Activated T-cell treated with anti-CD3 and anti-CD28 coated beads for 24 hours (primary cell): ENCODE measurements around the gene CA10.

Source experiments
- DNase-seq: peaks from one replicate; pipeline ENCODE4 v3.0.0-alpha.2; 2020; ENCODE audit warnings: low read depth

CA10 gene

DNA sequence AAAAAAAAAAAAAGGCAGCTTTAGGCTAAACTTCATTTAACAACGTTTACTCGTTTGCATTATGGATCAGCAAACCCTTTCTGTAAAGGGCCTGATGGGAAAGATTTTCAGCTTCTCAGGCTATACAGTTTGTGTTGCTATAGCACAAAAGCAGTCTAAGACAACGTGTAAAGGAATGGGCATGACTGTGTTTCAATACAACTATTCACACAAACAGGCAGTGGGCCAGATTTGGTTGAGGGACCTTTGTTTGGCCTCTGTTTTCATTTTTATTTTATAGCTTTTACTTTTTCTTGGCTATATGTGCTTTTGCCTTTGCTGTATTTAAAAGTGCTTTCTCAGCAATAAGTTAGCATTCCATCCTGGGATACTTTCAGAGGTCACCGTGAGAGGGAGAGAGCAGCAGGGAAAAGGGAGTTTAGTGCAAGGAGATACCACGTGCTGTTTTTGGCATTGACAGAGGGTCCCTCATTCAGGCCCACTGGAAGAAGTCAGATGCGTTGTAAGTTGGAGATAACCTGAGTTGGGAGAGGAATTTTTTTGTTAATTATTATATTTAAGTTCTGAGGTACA, 562.6 kb downstream of the CA10 start:
- DNase-seq: no peak

DNA sequence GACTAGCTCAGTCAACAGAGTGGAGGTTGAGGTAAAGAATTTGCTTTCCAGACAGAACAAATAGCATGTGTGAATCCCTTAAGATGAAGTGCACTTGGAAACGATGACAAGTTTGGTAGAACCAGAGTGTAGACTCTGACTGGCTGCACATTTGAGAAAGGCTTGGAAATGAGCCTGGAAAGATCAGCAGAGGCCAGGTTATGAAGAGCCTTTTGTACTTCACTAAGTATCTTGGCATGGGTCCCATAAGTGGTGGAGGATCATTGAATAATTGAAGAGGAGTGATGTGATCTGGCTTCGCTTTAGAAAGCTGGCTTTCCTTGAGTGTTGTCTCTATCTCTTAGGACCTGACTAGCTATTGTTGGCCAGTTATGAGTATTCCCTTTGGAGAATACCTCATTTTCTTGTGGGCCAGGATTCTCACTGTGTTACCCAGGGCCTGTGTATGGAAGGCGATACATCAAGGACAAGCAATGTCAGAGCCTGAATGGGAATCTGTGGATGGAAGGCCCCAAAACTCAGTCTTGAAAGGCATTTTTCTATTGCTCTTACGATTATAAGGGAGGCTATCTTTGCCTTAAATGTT, 568.4 kb downstream of the CA10 start:
- no peak for DNase-seq

DNA sequence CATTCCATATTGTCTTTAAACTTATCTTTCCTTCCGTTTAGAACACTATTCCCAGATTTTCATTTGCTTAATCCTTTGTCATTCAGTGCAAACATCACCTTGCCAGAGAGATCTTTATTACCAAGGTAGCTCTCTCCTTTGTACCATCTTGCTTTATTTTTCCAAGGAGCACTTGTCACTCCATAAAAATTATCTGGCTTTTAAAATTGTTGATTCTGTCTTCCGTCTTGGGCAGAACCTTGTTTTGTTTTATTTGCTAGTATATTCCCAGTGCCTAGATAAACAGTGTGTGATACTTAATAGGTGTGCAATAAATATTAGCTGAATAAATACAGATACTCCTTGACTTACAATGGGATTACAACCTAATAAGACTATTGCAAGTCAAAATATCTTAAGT, 570.5 kb downstream of the CA10 start:
- DNase-seq: no peak

DNA sequence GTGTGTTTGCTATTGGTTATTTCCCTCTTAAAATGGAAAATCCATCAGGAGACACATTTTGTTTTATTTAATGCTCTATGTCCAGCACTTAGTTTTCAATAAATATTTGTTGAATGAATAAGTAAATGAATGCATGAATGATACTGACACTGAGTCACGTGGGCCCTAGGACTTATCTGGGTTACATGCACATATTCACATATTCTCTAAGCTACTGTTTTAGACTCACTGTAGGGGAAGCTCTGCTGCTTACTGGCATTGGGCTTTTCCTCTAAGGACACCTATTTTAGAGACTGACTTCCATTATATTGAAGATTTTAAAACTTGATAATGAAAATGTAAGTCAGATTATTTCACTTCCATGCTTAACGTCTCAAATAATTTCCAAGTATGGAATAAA, 571.0 kb downstream of the CA10 start:
- DNase-seq: no peak

DNA sequence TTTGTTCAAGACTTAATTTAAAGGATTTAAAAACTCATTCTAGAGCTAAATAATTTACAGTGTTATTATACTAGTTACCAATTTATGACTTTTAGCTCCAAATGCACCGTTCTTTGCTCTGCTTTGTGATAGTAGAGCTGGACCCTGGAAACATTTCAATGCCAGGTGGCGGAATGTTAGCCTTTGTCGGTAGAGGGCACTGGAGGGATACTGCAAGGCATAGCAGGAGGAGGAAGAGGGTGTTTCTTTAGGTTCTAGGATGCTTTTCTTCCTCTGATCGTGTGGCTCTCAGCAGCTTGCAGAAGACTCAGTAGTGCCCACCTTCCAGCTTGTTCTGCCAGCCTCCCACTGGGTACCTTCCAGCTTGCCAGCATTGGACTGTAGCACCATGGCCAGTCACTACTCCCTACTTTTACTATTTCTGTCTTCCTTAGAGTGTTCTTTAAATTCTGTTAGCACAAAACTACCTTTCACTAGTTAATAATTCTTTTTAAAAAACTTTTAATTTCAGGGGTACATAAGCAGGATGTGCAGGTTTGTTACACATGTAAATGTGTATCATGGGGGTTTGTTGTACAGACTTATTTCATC, 572.9 kb downstream of the CA10 start:
- no peak for DNase-seq

DNA sequence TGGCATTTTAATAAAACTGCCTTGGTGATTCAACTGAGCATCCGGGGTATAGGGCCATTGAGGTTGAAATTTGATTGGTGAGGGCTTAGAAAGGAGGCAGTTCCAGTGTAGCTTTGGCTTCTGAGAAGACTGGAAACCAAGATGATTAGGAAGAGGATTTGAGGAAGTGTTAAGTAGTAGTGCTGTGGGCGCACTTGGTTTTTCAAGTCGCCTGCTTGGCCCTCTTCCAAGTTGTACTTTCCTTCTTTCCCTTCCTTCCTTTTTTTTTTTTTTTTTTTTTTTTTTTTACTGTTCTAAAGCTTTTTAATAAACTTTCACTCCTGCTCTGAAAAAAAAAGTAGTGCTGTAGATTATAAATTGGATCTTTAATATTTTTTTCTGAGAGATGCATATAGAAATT, 577.6 kb downstream of the CA10 start:
- DNase-seq: no peak
